Measurements from ENCODE around the gene CCL17.

DNA sequence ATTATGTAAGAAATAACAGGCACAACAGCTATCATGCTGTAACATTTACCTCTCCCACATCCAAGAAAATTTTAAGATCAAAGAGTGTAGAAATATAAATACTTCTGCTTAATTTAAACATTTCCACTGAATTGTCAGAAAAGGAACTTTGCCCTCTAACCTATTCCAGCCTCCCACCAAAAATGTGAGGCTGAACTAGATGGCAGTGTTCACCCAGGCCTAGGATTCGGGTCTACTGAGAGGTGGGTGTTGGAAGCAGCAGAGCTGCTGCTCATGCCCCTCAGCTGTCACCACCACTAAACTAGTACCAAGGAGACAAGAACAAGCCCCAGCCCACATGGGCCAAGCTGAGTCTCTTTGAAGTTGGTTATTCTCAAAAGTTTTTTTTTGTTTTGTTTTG, 31.3 kb downstream of the CCL17 start:
- TF ChIP-seq EZH2phosphoT487 (IDR thresholded peaks at IDR 0.05; ENCODE audit: low read depth) = no peak
- TF ChIP-seq, protein P1, sequence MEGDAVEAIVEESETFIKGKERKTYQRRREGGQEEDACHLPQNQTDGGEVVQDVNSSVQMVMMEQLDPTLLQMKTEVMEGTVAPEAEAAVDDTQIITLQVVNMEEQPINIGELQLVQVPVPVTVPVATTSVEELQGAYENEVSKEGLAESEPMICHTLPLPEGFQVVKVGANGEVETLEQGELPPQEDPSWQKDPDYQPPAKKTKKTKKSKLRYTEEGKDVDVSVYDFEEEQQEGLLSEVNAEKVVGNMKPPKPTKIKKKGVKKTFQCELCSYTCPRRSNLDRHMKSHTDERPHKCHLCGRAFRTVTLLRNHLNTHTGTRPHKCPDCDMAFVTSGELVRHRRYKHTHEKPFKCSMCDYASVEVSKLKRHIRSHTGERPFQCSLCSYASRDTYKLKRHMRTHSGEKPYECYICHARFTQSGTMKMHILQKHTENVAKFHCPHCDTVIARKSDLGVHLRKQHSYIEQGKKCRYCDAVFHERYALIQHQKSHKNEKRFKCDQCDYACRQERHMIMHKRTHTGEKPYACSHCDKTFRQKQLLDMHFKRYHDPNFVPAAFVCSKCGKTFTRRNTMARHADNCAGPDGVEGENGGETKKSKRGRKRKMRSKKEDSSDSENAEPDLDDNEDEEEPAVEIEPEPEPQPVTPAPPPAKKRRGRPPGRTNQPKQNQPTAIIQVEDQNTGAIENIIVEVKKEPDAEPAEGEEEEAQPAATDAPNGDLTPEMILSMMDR (IDR thresholded peaks at IDR 0.05; ENCODE audit: low read depth, low read length) = no peak
